Measurements from ENCODE around the gene CD82. TPM values are rescaled to one million over a fixed set of nuclear protein-coding genes. Genes with fewer than 3 reads are reported as not detected.

Gene CD82
- total RNA-seq, 1 experiment from 2014 or later = 8.2 TPM

- no TSS peak for BruUV-seq (replicated peaks)
- POLR2A ChIA-PET (ENCODE audit: low non-redundant PET) = no interaction called here
- TF ChIP-seq CTCF (conservative IDR thresholded peaks at IDR 0.05; ENCODE audit: low read depth, low read length) (no peak), EZH2 (IDR thresholded peaks at IDR 0.05; ENCODE audit: borderline replicate concordance, low read depth, low read length, poor library complexity, severe bottlenecking) (no peak)
- CTCF ChIA-PET = interaction anchor here (0.7 to 1.2 kb wide), 2 partner anchors 8 to 287 kb away, joined by 3 to 8 read pairs; no protein-coding TSS in a partner anchor
- Histone ChIP-seq H3K27me3 (replicated peaks; ENCODE audit: insufficient read depth, low read depth, low read length, poor library complexity) (no peaks in the 10 kb centered on the region), H3K36me3 (ENCODE audit: insufficient read depth, low read length, poor library complexity, severe bottlenecking) (no peaks in the 10 kb centered on the region), H3K27ac (ENCODE audit: low read depth, low read length, poor library complexity, severe bottlenecking) (no peak overlapping the region), H3K4me1 (ENCODE audit: insufficient read depth, low read length, poor library complexity, severe bottlenecking) (peaks cover 9% of the 10 kb centered on the region), H3K9me3 (ENCODE audit: low read depth, low read length, poor library complexity, severe bottlenecking) (no peaks in the 10 kb centered on the region), H3K4me3 (ENCODE audit: low read depth, low read length, poor library complexity, severe bottlenecking) (no peak overlapping the region)
- intact Hi-C loops (cut with micrococcal nuclease; ENCODE audit: unreplicated experiment) = loop anchor here (5.0 kb wide), 1 partner anchor 478 kb away; no protein-coding TSS in a partner anchor
- DNase-seq (ENCODE audit: low spot score) = no peak
These were observed 59.3 kb downstream of the CD82 start for GRCh38 chr11:44624761-44625221.

GRCh38 chr11:44625759-44626523 lies 60.5 kb downstream of the CD82 start:
- TF ChIP-seq CTCF (conservative IDR thresholded peaks at IDR 0.05; ENCODE audit: low read depth, low read length) = no peak
- no peak for TF ChIP-seq EZH2 (IDR thresholded peaks at IDR 0.05; ENCODE audit: borderline replicate concordance, low read depth, low read length, poor library complexity, severe bottlenecking)
- H3K27ac ChIP-seq (ENCODE audit: low read depth, low read length, poor library complexity, severe bottlenecking) = no peak overlapping the region
- ChIA-PET POLR2A (ENCODE audit: low non-redundant PET) (no interaction called here), CTCF (interaction anchor here (0.7 kb wide), 1 partner anchor 9 kb away, joined by 3 read pairs; no protein-coding TSS in a partner anchor)
- no peak overlapping the region for H3K4me3 ChIP-seq (ENCODE audit: low read depth, low read length, poor library complexity, severe bottlenecking)
- intact Hi-C loops (cut with micrococcal nuclease; ENCODE audit: unreplicated experiment) = no loop called here
- H3K4me1 ChIP-seq (ENCODE audit: insufficient read depth, low read length, poor library complexity, severe bottlenecking) = peaks cover 9% of the 10 kb centered on the region
- no peaks in the 10 kb centered on the region for H3K27me3 ChIP-seq (replicated peaks; ENCODE audit: insufficient read depth, low read depth, low read length, poor library complexity)
- no peaks in the 10 kb centered on the region for H3K36me3 ChIP-seq (ENCODE audit: insufficient read depth, low read length, poor library complexity, severe bottlenecking)
- BruUV-seq (replicated peaks) = no TSS peak
- no peak for DNase-seq (ENCODE audit: low spot score)
- no peaks in the 10 kb centered on the region for H3K9me3 ChIP-seq (ENCODE audit: low read depth, low read length, poor library complexity, severe bottlenecking)

GRCh38 chr11:44626645-44627044 lies 61.2 kb downstream of the CD82 start:
- intact Hi-C loops (cut with micrococcal nuclease; ENCODE audit: unreplicated experiment) = no loop called here
- H3K36me3 ChIP-seq (ENCODE audit: insufficient read depth, low read length, poor library complexity, severe bottlenecking) = no peaks in the 10 kb centered on the region
- no peak for DNase-seq (ENCODE audit: low spot score)
- H3K27me3 ChIP-seq (replicated peaks; ENCODE audit: insufficient read depth, low read depth, low read length, poor library complexity) = no peaks in the 10 kb centered on the region
- peaks cover 9% of the 10 kb centered on the region for H3K4me1 ChIP-seq (ENCODE audit: insufficient read depth, low read length, poor library complexity, severe bottlenecking)
- POLR2A ChIA-PET (ENCODE audit: low non-redundant PET) = interaction anchor here (0.5 to 0.6 kb wide), 2 partner anchors 36 to 249 kb away, joined by 4 read pairs; no protein-coding TSS in a partner anchor
- no TSS peak for BruUV-seq (replicated peaks)
- no peak overlapping the region for H3K27ac ChIP-seq (ENCODE audit: low read depth, low read length, poor library complexity, severe bottlenecking)
- H3K4me3 ChIP-seq (ENCODE audit: low read depth, low read length, poor library complexity, severe bottlenecking) = no peak overlapping the region
- TF ChIP-seq CTCF (conservative IDR thresholded peaks at IDR 0.05; ENCODE audit: low read depth, low read length) (no peak), EZH2 (IDR thresholded peaks at IDR 0.05; ENCODE audit: borderline replicate concordance, low read depth, low read length, poor library complexity, severe bottlenecking) (no peak)
- H3K9me3 ChIP-seq (ENCODE audit: low read depth, low read length, poor library complexity, severe bottlenecking) = no peaks in the 10 kb centered on the region
- CTCF ChIA-PET = no interaction called here

Data from A673 (cell line).